PC-3 (cell line): ENCODE measurements around the gene NKX1-1.

Source experiments
- EZH2 ChIP-seq: fragments of 300-600 bp; sonication (generic); IDR thresholded peaks from one replicate; pipeline ENCODE4 v1.6.1; 2017; ENCODE audit warnings: antibody characterized with exemption, mild to moderate bottlenecking, low read length; ENCODE audit not compliant: unreplicated experiment
- TF ChIP-seq, protein P1 (sequence below): fragments of 300-600 bp; sonication (generic); conservative IDR thresholded peaks from 2 replicates; pipeline ENCODE4 v1.5.1; 2017; ENCODE audit warnings: antibody characterized with exemption, low read depth, mild to moderate bottlenecking, low read length

DNA sequence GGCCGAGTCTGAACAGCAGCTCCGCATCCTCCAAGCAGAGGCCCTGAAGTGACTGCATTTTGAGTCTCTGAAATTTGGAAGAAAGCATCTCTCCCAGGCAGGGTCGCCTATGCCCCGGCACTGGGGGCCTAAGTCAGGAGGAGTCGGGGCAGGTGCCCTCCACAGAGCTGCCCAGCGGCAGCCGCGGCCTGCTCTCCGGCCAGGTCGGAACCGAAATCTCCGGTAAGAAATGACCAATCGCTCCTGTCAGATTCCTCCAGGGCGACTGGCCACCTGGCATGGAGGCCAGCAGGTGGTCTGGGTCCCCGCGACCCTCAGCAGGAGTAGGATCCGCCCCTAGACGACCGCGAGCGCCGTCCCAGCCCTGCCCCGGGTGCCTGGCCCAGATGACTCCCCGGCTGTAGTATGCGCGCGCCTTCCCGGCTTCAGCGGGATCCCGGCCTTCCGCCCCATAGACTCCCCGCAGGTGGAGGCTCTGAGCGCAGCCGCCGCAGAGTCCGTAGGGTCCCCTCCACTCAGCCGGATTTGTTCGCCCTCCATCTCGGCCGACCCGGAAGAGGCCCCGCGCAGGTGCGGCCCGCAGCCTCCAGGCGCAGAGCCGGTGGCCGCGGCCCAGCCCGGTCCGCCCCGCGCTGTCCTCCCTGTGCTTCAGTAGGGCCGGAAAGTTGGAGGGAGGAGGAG lies 1.5 kb downstream of the NKX1-1 start:
- TF ChIP-seq, protein P1, sequence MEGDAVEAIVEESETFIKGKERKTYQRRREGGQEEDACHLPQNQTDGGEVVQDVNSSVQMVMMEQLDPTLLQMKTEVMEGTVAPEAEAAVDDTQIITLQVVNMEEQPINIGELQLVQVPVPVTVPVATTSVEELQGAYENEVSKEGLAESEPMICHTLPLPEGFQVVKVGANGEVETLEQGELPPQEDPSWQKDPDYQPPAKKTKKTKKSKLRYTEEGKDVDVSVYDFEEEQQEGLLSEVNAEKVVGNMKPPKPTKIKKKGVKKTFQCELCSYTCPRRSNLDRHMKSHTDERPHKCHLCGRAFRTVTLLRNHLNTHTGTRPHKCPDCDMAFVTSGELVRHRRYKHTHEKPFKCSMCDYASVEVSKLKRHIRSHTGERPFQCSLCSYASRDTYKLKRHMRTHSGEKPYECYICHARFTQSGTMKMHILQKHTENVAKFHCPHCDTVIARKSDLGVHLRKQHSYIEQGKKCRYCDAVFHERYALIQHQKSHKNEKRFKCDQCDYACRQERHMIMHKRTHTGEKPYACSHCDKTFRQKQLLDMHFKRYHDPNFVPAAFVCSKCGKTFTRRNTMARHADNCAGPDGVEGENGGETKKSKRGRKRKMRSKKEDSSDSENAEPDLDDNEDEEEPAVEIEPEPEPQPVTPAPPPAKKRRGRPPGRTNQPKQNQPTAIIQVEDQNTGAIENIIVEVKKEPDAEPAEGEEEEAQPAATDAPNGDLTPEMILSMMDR, result no peak
- no peak for TF ChIP-seq EZH2
